Activated T-helper 1 cell treated with anti-CD3 and anti-CD28 coated beads, Interleukin-12 subunit alpha, Interleukin-12 subunit beta, Interleukin-2, Interleukin-4 antibody, amounts not matched to agents 30 ng/mL and 10 ng/mL and 1 ng/mL, durations not matched to agents 14 hours and 24 hours and 36 hours (primary cell): ENCODE measurements around the gene SMARCC2. TPM values are rescaled to one million over a fixed set of nuclear protein-coding genes. Genes with fewer than 3 reads are reported as not detected.

Source experiments
- DNase-seq: peaks from one replicate; pipeline ENCODE4 v3.0.0; 2021; ENCODE audit warnings: low spot score
- H3K27ac Mint-ChIP-seq: one replicate; pipeline ENCODE4 v1.8.0; 2021; ENCODE audit warnings: mild to moderate bottlenecking, mixed read lengths
- H3K27me3 Mint-ChIP-seq: one replicate; pipeline ENCODE4 v1.8.0; 2022; ENCODE audit warnings: mild to moderate bottlenecking, moderate library complexity, mixed read lengths; ENCODE audit not compliant: insufficient read depth
- H3K36me3 Mint-ChIP-seq: one replicate; pipeline ENCODE4 v1.8.0; 2021; ENCODE audit warnings: low read depth, mixed read lengths
- H3K4me1 Mint-ChIP-seq: one replicate; pipeline ENCODE4 v1.8.0; 2021; ENCODE audit warnings: low read depth, mixed read lengths
- H3K4me3 Mint-ChIP-seq: one replicate; pipeline ENCODE4 v1.8.0; 2021; ENCODE audit warnings: mild to moderate bottlenecking, moderate library complexity, mixed read lengths
- H3K9me3 Mint-ChIP-seq: one replicate; pipeline ENCODE4 v1.8.0; 2021; ENCODE audit warnings: mixed read lengths
- intact Hi-C: fragments of 100-400 bp; cut with micrococcal nuclease; formaldehyde crosslinking; loops from one replicate; pipeline ENCODE4 v1.15.1; 2024
- total RNA-seq: library from RNA; stranded (reverse); gene quantifications from 2 replicates; pipeline ENCODE4 v1.2.3, GENCODE V29; 2022

SMARCC2 gene
- total RNA-seq, 1 donor from 2014 or later, result 132 TPM

GRCh38 chr12:56178347-56178746 lies 10.9 kb downstream of the SMARCC2 start:
- no peak for DNase-seq
- intact Hi-C loops, result no loop called here
- H3K4me1 Mint-ChIP-seq, result no peaks in the 10 kb centered on the region
- peaks cover 49% of the 10 kb centered on the region for H3K36me3 Mint-ChIP-seq
- no peaks in the 10 kb centered on the region for H3K27me3 Mint-ChIP-seq
- H3K27ac Mint-ChIP-seq, result no peak overlapping the region
- no peaks in the 10 kb centered on the region for H3K9me3 Mint-ChIP-seq
- no peak overlapping the region for H3K4me3 Mint-ChIP-seq

GRCh38 chr12:56172839-56173238 lies 16.4 kb downstream of the SMARCC2 start:
- Mint-ChIP-seq H3K4me3 (no peak overlapping the region), H3K4me1 (peaks cover 2% of the 10 kb centered on the region), H3K36me3 (peaks cover 53% of the 10 kb centered on the region), H3K27ac (no peak overlapping the region), H3K27me3 (no peaks in the 10 kb centered on the region), H3K9me3 (no peaks in the 10 kb centered on the region)
- intact Hi-C loops, result no loop called here
- DNase-seq, result no peak

GRCh38 chr12:56169229-56169759 lies 20.0 kb downstream of the SMARCC2 start:
- Mint-ChIP-seq H3K27ac (peak overlapping the region; percentile 59), H3K9me3 (no peaks in the 10 kb centered on the region), H3K27me3 (no peaks in the 10 kb centered on the region), H3K36me3 (peaks cover 49% of the 10 kb centered on the region), H3K4me3 (no peak overlapping the region), H3K4me1 (peaks cover 8% of the 10 kb centered on the region)
- intact Hi-C loops, result no loop called here
- no peak for DNase-seq

GRCh38 chr12:56165369-56165768 lies 23.9 kb downstream of the SMARCC2 start:
- H3K4me1 Mint-ChIP-seq, result peaks cover 24% of the 10 kb centered on the region
- no peak overlapping the region for H3K4me3 Mint-ChIP-seq
- no peak overlapping the region for H3K27ac Mint-ChIP-seq
- no peaks in the 10 kb centered on the region for H3K9me3 Mint-ChIP-seq
- intact Hi-C loops, result no loop called here
- H3K27me3 Mint-ChIP-seq, result no peaks in the 10 kb centered on the region
- DNase-seq, result no peak
- H3K36me3 Mint-ChIP-seq, result peaks cover 58% of the 10 kb centered on the region

GRCh38 chr12:56164345-56164729 lies 24.9 kb downstream of the SMARCC2 start:
- H3K27ac Mint-ChIP-seq, result no peak overlapping the region
- no peak overlapping the region for H3K4me3 Mint-ChIP-seq
- H3K4me1 Mint-ChIP-seq, result peaks cover 34% of the 10 kb centered on the region
- no peaks in the 10 kb centered on the region for H3K27me3 Mint-ChIP-seq
- peaks cover 59% of the 10 kb centered on the region for H3K36me3 Mint-ChIP-seq
- no peaks in the 10 kb centered on the region for H3K9me3 Mint-ChIP-seq
- intact Hi-C loops, result no loop called here
- no peak for DNase-seq

GRCh38 chr12:56163533-56164344 lies 25.5 kb downstream of the SMARCC2 start:
- Mint-ChIP-seq H3K27me3 (no peaks in the 10 kb centered on the region), H3K36me3 (peaks cover 65% of the 10 kb centered on the region), H3K9me3 (no peaks in the 10 kb centered on the region), H3K4me1 (peaks cover 40% of the 10 kb centered on the region), H3K27ac (peak overlapping the region; percentile 12), H3K4me3 (no peak overlapping the region)
- intact Hi-C loops, result no loop called here
- no peak for DNase-seq

- Mint-ChIP-seq H3K27ac (peak overlapping the region; percentile 40), H3K4me1 (peaks cover 38% of the 10 kb centered on the region), H3K4me3 (no peak overlapping the region), H3K9me3 (no peaks in the 10 kb centered on the region), H3K36me3 (peaks cover 63% of the 10 kb centered on the region), H3K27me3 (no peaks in the 10 kb centered on the region)
- no peak for DNase-seq
- intact Hi-C loops, result no loop called here
These were observed 26.6 kb downstream of the SMARCC2 start for GRCh38 chr12:56162468-56163290.

GRCh38 chr12:56161690-56162351 lies 27.5 kb downstream of the SMARCC2 start:
- intact Hi-C loops, result no loop called here
- H3K27ac Mint-ChIP-seq, result peak overlapping the region; percentile 65

GRCh38 chr12:56160894-56161689 lies 28.2 kb downstream of the SMARCC2 start:
- peak overlapping the region; percentile 86 for H3K27ac Mint-ChIP-seq
- no peak for DNase-seq
- H3K9me3 Mint-ChIP-seq, result no peaks in the 10 kb centered on the region
- H3K27me3 Mint-ChIP-seq, result no peaks in the 10 kb centered on the region
- H3K4me3 Mint-ChIP-seq, result peak overlapping the region; percentile 97
- peaks cover 41% of the 10 kb centered on the region for H3K4me1 Mint-ChIP-seq
- intact Hi-C loops, result loop anchor here (1.0 kb wide), 1 partner anchor 9 kb away; the partner anchor contains the start of gene MYL6B
- H3K36me3 Mint-ChIP-seq, result peaks cover 62% of the 10 kb centered on the region

More at GRCh38 chr12:56161690-56162351, 27.5 kb downstream of the SMARCC2 start:
- H3K9me3 Mint-ChIP-seq, result no peaks in the 10 kb centered on the region
- peak overlapping the region; percentile 97 for H3K4me3 Mint-ChIP-seq
- peaks cover 41% of the 10 kb centered on the region for H3K4me1 Mint-ChIP-seq
- H3K27me3 Mint-ChIP-seq, result no peaks in the 10 kb centered on the region
- DNase-seq, result no peak
- peaks cover 62% of the 10 kb centered on the region for H3K36me3 Mint-ChIP-seq

GRCh38 chr12:56160193-56160763 lies 29.0 kb downstream of the SMARCC2 start:
- peak; percentile 55 for DNase-seq

GRCh38 chr12:56159482-56160192 lies 29.6 kb downstream of the SMARCC2 start:
- no peaks in the 10 kb centered on the region for H3K27me3 Mint-ChIP-seq
- peak overlapping the region; percentile 97 for H3K4me3 Mint-ChIP-seq
- DNase-seq, result no peak
- no peaks in the 10 kb centered on the region for H3K9me3 Mint-ChIP-seq
- H3K27ac Mint-ChIP-seq, result peak overlapping the region; percentile 93
- peaks cover 48% of the 10 kb centered on the region for H3K4me1 Mint-ChIP-seq
- intact Hi-C loops, result loop anchor here (1.0 to 10.0 kb wide), 3 partner anchors 7 to 525 kb away; partner anchors contain the start of genes MYL6B, PTGES3 and RPS26
- peaks cover 68% of the 10 kb centered on the region for H3K36me3 Mint-ChIP-seq

More at GRCh38 chr12:56160193-56160763, 29.0 kb downstream of the SMARCC2 start:
- Mint-ChIP-seq H3K4me3 (peak overlapping the region; percentile 97), H3K9me3 (no peaks in the 10 kb centered on the region), H3K36me3 (peaks cover 63% of the 10 kb centered on the region), H3K27me3 (no peaks in the 10 kb centered on the region), H3K4me1 (peaks cover 47% of the 10 kb centered on the region), H3K27ac (peak overlapping the region; percentile 86)
- intact Hi-C loops, result loop anchor here (1.0 kb wide), 1 partner anchor 8 kb away; the partner anchor contains the start of gene MYL6B
